C4-2B (cell line): ENCODE results near the gene SH3RF3.
"Not testable (repeated sequence)": the region's sequence is repeated elsewhere in the genome, so short reads cannot be mapped to it uniquely, and the experiment has no call there.

Experiments
- H3K27ac ChIP-seq: fragments of 450-650 bp; 2 replicates; pipeline ENCODE4 v1.5.1; 2017
- CTCF ChIP-seq: fragments of 450-650 bp; conservative IDR thresholded peaks from 2 replicates; pipeline ENCODE4 v1.5.1; 2017; ENCODE audit warnings: mild to moderate bottlenecking
- ZFX ChIP-seq: fragments of 450-650 bp; IDR thresholded peaks from 2 replicates; pipeline ENCODE4 v1.6.1; 2017

Gene SH3RF3

GRCh38 chr2:109098921-109099273 is 30.1 kb upstream of the SH3RF3 start:
- no peak overlapping the region for H3K27ac ChIP-seq
- TF ChIP-seq CTCF (no peak), ZFX (no peak)

- no peak overlapping the region for H3K27ac ChIP-seq
- TF ChIP-seq CTCF (no peak), ZFX (no peak)
Measured at GRCh38 chr2:109102588-109103233, 26.3 kb upstream of the SH3RF3 start.

- TF ChIP-seq CTCF (no peak), ZFX (no peak)
- H3K27ac ChIP-seq, result no peak overlapping the region
Measured at GRCh38 chr2:109105113-109105512, 23.9 kb upstream of the SH3RF3 start.

GRCh38 chr2:109108740-109109139 is 20.3 kb upstream of the SH3RF3 start:
- TF ChIP-seq CTCF, result no peak
- TF ChIP-seq ZFX, result no peak

GRCh38 chr2:109109342-109109741 is 19.7 kb upstream of the SH3RF3 start:
- TF ChIP-seq ZFX (no peak), CTCF (no peak)
- no peak overlapping the region for H3K27ac ChIP-seq

More at GRCh38 chr2:109108740-109109139, 20.3 kb upstream of the SH3RF3 start:
- no peak overlapping the region for H3K27ac ChIP-seq

- TF ChIP-seq CTCF, result no peak
- TF ChIP-seq ZFX, result no peak
Measured at GRCh38 chr2:109110170-109110569, 18.8 kb upstream of the SH3RF3 start.

GRCh38 chr2:109117181-109117580 is 11.8 kb upstream of the SH3RF3 start:
- H3K27ac ChIP-seq, result not testable (repeated sequence)

More at GRCh38 chr2:109110170-109110569, 18.8 kb upstream of the SH3RF3 start:
- no peak overlapping the region for H3K27ac ChIP-seq

GRCh38 chr2:109117780-109118179 is 11.2 kb upstream of the SH3RF3 start:
- no peak overlapping the region for H3K27ac ChIP-seq
- TF ChIP-seq ZFX, result no peak
- no peak for TF ChIP-seq CTCF
